ENCODE results near the gene BANF1. TPM values are rescaled to one million over a fixed set of nuclear protein-coding genes. Genes with fewer than 3 reads are reported as not detected.

BANF1 gene
- total and polyA plus RNA-seq, 2 of the 13 experiments (the other 11 are each of a cell fraction or from before 2014, with no cell fraction given), result 40.5 to 86.5 TPM

GRCh38 chr11:66001942-66002647, at the start of gene BANF1, which contains the start of gene EIF1AD (continued):
- TF ChIP-seq ZNF512B (CRISPR knock-in tag; IDR thresholded peaks at IDR 0.05; ENCODE audit: borderline replicate concordance) (no peak), ZNF775 (CRISPR knock-in tag; IDR thresholded peaks at IDR 0.05; ENCODE audit: borderline replicate concordance) (peak; percentile 79; the same call in 1 of the 2 replicates), ZNF644 (CRISPR knock-in tag; IDR thresholded peaks at IDR 0.05; ENCODE audit: low read depth) (no peak), BCL3 (CRISPR knock-in tag; IDR thresholded peaks at IDR 0.05) (peak; percentile 41), MTF1 (CRISPR knock-in tag; IDR thresholded peaks at IDR 0.05) (no peak), POGZ (CRISPR knock-in tag; IDR thresholded peaks at IDR 0.05) (peak; percentile 81), ZNF362 (CRISPR knock-in tag; IDR thresholded peaks at IDR 0.05; ENCODE audit: borderline replicate concordance) (peak; percentile 84), HDAC1 (CRISPR knock-in tag; IDR thresholded peaks at IDR 0.05) (peak; percentile 96), ZMYM2 (CRISPR knock-in tag; IDR thresholded peaks at IDR 0.05) (no peak), ZNF740 (CRISPR knock-in tag; IDR thresholded peaks at IDR 0.05) (peak; percentile 60; the same call in 1 of the 2 replicates), ZNF615 (CRISPR knock-in tag; IDR thresholded peaks at IDR 0.05; ENCODE audit: borderline replicate concordance) (peak; percentile 81; the same call in 1 of the 2 replicates), TAF1 (CRISPR knock-in tag; IDR thresholded peaks at IDR 0.05) (peak; percentile 91), NFKBIZ (CRISPR knock-in tag; IDR thresholded peaks at IDR 0.05) (no peak), JARID2 (CRISPR knock-in tag; IDR thresholded peaks at IDR 0.05; ENCODE audit: insufficient replicate concordance) (peak; percentile 77), CTCF (CRISPR knock-in tag; IDR thresholded peaks at IDR 0.05) (peak; percentile 44; the same call in 1 of the 2 replicates), ZNF780A (CRISPR knock-in tag; IDR thresholded peaks at IDR 0.05) (no peak), MAFG (CRISPR knock-in tag; IDR thresholded peaks at IDR 0.05) (no peak), REPIN1 (CRISPR knock-in tag; IDR thresholded peaks at IDR 0.05; ENCODE audit: borderline replicate concordance, low read depth) (peak; percentile 84), RFXAP (CRISPR knock-in tag; IDR thresholded peaks at IDR 0.05; ENCODE audit: borderline replicate concordance) (no peak; the same call in 1 of the 2 replicates), TMF1 (CRISPR knock-in tag; IDR thresholded peaks at IDR 0.05; ENCODE audit: low read depth) (no peak), ZNF781 (CRISPR knock-in tag; IDR thresholded peaks at IDR 0.05; ENCODE audit: borderline replicate concordance, not compliant biosample characterization) (peak; percentile 87), ARNT2 (CRISPR knock-in tag; IDR thresholded peaks at IDR 0.05; ENCODE audit: low read depth) (peak; percentile 52; the same call in 1 of the 2 replicates)

All from HepG2 (cell line).